ENCODE results near the gene GRIN3A.

- no peak for TF ChIP-seq CTCF (IDR thresholded peaks at IDR 0.05)
- no peak for TF ChIP-seq POLR2A (IDR thresholded peaks at IDR 0.05)
Measured at GRCh38 chr9:101618698-101619097, 119.7 kb downstream of the GRIN3A start.

Data from heart left ventricle (tissue), 13 donors.